Fibroblast of peridontal ligament (primary cell): ENCODE data around the gene KDM6A.
"Not testable (repeated sequence)": the region's sequence is repeated elsewhere in the genome, so short reads cannot be mapped to it uniquely, and the experiment has no call there.

Source experiments
- DNase-seq: peaks from one replicate; pipeline ENCODE4 v3.0.0-alpha.2; 2010; ENCODE audit errors: extremely low read depth

The KDM6A gene

DNA sequence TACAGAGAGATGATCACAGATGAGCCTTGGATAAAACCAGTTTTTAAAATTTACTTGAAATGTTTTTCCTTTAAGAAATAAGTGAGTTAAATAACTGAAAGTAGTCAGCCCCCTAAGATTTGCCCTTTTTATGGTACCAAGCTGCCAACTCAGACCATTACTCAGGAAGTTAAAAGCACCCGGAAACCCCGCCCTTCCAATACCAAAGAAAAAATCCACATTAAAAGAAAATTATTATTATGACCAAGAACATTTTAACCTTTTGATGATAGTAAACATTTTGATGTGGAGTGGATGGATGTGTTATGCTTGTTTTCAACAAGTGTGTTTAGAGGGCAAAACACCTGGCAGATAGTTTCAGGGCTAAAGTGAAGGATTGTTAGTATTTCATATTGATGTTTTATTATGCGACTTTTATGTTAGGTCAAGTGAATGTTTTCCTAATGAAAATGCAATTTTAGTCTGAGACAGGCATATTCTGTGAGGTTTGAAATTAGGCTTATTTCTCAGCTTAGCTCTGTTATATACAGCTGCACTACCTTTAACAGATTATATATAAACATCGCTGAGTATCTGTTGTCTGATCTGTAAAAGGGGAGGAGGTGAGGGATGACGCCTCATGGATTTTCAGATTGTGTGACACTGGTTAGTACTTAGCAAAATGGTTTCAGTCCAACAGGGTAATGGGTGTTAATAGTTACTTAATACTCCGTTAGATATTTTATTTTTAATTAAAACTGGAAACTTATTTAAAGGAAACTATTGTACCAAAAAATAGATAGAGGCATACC is 89.0 kb downstream of the KDM6A start:
- DNase-seq = no peak

DNA sequence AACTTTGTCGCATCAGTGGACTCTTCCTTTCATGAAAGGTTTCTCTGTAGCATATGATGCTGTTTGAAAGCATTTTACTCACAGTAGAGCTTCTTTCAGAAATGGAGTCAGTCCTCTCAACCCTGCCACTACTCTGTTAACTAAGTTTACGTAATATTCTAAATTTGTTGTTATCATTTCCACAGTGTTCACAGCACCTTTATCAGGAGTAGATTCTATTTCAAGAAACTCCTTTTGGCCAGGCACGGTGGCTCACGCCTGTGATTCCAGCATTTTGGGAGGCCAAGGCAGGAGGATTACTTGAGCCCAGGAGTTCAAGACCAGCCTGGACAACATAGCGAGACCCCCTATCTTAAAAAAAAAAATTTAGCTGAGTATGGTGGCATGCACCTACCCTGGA is 90.0 kb downstream of the KDM6A start:
- no peak for DNase-seq

DNA sequence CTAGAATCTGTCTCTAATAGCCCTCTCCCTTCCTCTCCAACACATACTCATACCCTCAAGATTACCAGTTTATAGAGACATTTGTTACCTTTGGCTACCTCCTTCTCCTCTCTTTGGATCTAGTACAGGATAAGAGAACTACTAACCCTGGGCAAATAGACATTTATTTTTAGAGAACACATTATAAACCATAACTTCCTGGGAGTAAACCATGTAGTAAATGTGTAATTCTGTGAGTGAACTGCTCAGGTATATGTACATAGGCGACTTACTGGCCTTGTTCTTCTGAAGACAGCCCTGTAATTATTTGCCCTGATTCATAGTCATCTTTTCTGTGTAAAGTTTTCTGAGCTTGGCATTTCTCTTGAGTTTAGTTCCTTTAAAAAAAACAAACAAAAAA is 94.2 kb downstream of the KDM6A start:
- no peak for DNase-seq

DNA sequence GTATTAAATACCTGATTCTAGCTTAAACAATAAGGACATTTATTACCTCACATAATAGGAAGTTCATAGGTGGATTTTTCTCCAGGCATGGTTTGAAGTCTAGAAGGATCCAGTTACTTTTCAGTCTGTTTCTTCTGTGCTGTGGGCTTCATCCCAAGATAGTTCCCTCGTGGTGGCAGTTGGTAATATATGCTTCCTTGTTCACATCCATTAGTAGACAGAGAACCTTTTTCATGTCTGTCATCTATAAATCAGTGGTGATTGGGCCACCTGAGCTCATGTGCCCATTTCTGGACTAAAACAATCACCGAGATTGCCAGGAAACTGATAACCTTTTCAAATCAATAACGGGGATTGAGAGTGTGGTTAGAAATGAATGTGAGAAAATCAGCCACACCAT is 97.7 kb downstream of the KDM6A start:
- DNase-seq = no peak

DNA sequence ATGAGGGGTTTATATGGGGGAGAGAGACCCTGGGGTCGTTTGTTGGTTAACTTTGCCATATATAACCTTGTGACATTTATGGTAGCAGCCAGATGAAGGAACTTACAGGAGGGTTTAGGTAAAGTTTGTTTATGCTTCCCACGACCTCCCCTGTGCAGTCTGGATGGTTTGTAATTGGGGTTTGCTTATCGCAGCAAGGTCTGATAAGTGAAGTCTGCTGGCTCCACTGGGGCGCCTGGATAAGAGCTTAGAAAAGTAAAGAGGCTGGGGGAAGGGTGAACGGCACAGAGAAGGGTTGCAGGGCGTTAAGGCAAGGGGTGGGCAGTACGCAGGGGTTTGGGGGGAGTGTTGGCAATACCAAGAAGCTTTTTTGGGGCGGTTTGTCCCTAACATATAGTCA is 98.7 kb downstream of the KDM6A start:
- DNase-seq = no peak

DNA sequence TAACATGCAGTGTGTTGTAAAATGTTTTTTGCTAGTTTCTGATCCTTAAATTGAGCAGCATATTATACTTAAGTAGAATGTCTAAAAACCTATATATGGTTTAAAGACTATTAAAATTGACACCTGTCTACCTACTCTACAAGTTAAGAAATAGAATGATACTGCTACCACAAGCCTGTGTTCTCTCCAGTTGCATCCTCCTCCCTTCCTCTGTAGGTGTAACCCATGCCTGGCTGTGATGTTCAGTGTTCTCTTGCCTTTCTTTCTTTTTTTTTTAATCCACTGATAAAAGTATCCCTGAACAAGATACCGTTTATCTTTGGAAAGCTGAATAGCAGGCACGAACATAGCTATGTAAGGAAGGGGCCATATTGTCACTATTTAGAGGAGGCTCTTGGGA is 99.1 kb downstream of the KDM6A start:
- DNase-seq = no peak

DNA sequence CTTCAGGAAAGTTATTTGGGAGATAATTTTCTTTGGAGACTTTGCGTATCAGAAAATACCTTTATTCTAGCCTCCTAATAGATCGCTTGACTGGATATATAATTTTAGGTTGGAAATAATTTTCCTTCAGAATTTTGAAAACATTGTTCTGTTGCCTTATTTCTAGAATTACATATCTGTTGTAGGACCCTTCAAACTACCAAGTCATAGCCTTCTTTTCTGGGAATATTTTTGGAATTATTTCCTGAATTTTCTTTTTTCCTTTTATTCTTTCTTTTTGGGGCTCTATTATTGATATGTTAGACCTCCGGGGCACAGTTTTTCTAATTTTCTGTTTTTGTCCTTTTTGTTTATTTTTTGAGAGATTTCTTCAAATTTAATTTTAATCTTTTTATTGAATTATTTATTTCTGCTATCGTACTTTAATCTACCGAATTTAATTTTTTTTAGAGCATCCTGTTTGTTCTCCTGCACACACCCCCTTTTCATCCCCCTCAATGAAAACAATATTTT is 100.5 kb downstream of the KDM6A start:
- no peak for DNase-seq

DNA sequence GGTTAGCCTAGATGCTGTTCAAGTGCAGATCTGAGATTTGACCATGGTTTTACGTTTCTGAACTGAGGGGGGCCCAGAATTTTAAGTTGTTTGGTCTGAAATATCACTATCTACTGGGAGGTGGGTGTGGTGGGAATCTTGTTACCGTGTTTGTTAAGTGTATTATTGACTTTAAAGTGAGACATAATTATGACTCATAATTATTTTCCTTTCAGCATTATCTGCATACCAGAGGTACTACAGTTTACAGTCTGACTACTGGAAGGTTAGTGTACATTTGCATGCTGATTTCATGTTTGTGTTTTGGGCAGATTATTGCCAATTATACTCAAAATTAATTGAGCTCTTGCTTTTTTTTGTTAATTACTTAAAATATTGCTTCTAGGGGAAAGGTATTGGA is 101.5 kb downstream of the KDM6A start:
- DNase-seq = no peak

DNA sequence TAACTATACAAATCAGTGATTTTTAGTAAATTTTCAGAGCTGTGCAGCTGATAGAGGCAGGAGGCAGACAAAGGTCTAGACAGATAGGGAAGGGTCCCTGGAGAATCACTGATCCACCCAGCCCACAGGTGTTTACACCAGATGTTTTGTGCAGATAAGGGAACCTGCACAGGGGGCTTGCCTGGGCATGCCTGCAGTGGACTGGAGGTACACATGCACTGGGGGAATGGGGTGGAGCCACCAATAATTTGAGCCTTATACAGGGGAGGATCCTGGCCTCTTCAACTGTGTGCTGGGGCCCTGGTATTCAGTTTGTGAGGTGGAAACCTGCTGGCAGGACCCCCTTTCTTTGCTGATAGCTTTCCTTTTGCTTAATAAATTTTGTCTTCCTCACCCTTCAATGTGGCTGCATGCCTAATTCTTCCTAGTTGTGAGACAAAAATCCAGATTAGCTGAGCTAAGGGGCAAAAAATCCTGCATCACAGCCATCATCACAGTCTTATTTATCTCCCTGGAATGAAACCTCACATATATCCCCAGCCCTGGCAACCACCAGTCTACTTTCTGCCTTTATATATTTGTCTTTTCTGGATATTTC is 102.8 kb downstream of the KDM6A start:
- DNase-seq = no peak

DNA sequence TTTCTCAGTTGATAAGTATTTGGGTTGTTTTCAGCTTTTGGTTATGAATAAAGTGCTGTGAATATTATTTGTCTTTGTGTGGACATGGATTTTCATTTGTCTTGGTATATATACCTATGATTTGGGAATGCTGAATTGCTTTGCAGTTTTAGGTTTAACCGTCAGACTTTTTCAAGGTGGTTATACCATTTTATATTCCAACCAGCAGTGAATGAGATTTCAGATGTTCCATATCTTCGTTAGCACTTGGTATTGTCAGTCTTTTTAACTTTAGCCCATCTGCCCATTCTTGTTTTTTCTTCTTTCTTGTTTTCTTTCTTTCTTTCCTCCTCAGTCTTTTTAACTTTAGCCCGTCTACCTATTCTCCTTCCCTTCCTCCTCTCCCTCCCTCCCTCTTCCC is 106.0 kb downstream of the KDM6A start:
- no peak for DNase-seq

DNA sequence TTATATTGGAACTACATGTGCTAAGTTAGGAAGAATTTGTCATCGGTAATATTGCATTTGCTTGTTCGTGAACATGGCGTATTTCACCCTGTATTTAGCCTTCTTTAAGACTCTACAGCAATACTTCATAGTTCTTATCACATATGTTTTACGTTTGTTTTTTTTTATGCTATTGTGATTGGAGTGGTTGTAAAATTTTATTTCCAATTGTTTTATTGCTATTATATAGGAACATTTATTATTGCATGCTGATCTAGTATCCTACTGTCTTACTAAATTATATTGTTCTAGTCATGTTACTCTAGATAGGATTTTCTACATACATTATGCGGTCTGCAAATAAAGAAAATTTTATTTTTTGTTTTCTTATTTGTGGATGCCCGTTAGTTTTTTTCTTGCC is 107.4 kb downstream of the KDM6A start:
- DNase-seq = no peak

DNA sequence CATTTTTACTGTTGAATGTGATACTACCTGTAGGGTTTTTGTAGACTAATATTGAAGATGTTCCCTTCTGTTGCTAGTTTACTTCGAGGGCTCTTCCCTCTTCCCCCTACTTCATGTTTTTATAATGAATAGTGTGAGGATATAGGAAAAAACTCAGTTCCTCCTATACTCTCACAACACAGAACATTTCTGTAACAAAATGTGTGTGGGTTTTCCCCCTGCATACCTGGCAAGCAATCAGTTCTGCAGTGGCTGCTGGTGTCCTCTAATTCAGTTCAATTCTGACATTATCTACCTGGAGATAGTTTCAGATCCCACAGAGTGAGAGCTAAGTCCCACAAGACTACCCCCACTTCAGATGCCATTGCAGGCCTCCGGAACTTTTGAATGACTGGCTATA is 107.9 kb downstream of the KDM6A start:
- DNase-seq = no peak

DNA sequence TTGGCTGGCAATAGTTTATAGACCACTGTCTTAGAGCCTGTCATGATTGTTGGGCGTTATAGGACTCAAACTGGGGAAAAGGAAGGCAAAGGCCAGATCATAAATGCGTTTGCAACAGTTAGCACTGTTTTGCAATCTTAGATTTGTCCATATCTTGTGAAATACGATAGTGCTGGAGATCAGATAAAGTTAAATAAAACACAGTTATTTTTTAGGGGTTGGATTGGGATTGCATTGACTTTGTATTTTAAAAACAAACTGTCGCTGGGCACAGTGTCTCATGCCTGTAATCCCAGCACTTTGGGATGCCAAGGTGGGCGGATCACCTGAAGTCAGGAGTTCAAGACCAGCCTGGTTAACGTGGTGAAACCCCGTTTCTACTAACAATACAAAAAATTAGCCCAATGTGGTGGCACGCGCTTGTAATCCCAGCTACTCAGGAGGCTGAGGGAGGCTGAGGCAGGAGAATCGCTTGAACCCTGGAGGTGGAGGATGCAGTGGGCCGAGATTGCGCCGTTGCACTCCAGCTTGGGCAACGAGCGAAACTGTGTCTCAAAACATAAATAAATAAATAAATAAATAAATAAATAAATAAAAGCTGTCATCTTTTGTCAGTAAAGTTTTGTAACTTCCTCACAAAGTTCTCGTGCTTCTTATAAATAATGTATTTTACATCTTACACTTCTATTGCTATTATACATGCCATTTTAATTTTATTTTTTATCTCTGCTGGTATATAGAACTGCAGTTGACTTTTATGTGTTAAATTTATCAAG is 117.2 kb downstream of the KDM6A start:
- DNase-seq = no peak

DNA sequence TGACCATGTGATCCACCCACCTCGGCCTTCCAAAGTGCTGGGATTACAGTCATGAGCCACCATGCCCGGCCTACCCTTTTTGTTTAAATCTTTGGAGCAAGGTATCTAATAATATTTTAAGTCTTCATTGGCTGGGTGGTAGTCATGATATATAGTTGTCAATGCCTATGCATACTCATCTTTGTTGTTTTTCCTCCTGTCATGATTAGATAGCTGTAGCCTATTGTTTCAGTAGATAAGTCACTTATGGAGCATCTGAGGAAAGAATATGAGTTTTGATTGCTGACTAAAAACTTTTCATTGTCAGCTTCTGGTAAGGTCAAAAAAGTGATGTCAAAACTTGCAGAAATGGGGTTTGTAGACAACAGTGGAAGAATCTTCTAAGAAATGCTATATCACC is 119.8 kb downstream of the KDM6A start:
- DNase-seq = no peak

DNA sequence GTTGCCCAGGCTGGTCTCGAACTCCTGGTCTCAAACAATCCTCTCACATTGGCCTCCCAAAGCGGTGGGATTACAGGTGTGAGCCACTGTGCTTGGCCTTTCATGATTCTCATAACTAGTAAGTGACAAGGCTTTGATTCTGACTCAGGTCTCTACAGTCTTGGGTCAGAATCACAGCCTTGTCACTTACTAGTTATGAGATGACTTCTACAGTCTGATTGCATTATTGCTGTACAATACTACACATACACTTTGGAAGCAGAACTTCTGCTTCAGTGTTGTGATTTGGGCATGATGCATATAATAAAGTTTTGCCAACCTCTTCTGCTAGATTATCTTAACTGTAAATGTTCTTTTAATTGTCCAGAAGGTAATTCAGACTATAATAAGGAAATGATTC is 123.3 kb downstream of the KDM6A start:
- DNase-seq = no peak

DNA sequence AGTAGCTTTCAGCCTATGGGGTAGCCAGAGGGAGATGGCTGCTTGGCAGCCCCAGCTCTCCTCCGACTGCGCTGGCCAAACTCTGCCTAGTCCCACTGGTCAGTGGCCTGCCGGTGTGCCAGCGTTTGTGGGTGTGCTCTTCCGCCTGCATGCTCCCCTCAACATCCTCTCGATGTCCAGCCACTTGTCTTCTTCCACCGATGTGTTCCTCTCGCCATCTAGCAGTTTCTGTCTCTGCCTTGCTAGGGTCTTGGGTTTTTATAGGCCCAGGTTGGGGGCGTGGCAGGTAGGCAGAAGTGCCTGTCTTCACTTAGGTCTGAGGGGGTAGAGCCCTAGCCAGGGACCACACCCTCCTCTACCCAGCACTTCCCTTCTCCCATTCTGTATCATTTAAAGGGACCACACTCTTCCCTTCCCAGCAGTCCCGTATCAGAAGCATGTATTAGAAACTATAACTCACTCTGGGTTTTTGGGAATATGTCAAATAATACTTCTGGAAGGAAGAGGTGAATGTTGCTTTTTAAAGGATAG is 124.4 kb downstream of the KDM6A start:
- DNase-seq = no peak

DNA sequence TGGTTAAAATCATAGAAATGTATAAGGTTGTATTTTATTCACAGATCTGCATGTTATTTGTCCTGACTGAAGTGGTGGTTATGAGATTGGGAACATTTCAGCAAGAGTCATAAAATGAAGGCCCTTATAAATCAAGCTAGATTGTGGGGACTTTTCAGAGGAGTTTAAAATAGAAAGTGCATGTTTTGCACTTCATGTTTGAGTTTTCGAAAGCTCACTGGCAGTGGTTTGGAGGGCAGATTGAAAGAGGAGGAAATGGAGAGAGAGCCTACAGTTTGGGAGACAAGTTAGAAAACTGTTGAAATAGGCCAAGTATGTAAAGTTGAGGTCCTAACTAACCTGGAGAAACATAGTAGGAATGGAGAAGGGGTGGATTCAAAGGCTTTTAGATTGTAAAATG is 124.9 kb downstream of the KDM6A start:
- DNase-seq = no peak

DNA sequence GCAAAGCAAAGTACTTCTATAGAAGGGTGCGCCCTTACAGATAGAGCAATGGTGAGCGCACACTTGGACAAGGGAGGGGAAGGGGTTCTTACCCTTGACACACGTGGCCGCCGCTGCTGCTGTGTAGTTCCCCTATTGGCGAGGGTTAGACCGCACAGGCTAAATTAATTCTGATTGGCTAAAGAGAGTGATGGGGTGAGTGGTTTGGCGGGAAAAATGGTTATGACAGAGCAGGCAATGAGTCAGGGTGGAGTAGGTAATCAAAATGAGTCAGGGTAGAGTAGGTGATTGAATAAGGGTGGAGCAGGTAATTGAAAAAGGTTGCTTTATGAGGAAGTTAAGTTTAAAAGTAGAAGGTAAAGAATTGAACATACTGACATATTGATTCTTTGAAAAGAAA is 126.2 kb downstream of the KDM6A start:
- DNase-seq = not testable (repeated sequence)

DNA sequence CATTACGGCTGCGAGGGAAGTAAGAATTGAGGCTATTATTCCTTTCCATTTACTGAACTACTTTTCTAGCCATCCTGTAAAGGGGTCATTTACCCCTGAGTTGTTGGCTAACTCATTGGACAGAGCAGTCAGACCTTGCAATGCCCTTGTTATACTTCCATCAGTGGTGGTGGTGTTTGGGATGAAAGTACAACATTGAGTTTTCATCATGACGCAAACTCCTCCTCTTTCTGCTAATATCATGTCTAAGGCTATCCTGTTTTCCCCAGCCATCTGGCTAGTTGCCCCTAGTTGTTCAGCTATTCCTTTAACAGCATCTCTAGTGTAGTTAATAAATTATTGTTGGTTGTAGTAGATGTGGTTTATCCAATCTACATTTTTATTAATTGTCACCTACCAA is 126.9 kb downstream of the KDM6A start:
- DNase-seq = not testable (repeated sequence)

DNA sequence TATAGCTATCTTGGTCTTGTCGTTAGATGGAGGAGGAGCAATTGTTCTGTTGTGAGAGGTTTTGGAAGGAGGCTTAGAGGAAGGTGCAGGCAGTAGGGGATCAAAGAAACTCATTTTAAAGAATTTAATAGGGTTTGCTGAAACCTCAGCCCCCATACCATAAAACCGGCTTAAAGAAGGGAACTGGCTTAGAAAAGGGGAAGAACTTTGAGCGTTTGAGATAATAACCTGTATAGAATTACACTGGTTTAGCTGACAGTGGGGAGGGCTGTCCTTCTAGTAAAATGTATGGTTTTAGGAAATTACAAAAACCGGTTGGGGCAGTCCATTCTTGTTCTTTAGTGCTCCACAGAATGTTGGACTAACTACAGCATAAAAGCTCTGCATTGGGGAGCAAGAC is 128.1 kb downstream of the KDM6A start:
- DNase-seq = no peak

DNA sequence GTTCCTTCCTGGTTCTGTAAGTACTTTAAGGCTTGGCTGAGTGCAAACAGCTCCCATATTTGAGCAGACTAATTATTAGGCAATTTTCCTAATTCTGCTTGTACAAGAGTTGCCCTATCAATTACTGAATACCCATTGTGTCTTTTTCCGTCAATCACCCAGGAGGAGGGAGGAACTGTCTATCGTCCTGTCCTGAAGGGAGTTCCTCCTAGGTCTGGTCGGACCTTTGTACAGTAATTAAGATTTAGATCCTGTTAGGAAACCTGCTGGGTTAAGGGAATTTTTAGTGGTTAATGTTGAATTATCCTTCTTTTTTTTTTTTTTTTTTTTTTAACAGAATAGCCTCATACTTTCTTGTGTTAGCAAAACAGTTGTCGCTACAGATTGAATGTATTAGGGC is 130.1 kb downstream of the KDM6A start:
- no peak for DNase-seq

DNA sequence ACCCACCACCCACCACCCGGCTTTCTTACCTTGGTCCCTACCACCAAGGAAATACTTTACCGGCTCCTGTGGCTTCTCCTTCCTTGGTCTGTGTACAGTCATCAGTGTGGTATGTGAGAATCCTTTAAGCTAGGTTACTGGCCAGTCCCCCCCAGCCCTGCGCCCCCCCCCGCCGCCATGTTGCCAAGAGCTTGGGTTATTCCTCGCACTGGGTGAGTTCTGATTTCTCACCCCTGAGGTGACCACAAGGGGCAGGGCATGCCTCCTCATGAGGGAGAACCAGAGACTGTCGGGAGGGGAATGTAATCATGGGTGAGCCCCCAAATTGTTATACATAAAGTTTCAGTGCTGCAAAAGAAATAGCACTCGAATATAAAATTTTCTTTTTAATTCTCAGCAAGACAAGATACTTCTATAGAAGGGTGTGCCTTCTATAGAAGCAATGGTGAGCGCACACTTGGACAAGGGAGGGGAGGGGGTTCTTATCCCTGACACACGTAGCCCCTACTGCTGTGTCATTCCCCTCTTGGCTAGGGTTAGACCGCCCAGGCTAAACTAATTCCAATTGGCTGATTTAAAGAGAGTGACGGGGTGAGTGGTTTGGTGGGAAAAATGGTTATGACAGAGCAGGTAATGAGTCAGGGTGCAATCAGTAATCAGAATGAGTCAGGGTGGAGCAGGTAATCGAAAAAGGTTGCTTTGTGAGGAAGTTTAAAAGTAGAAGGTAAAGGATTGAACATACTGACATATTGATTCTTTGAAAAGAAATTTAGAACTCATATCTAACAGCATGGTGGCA is 133.2 kb downstream of the KDM6A start:
- no peak for DNase-seq
